Loucy (cell line): ENCODE results near the gene MYOM1.

Experiments used
- EZH2phosphoT487 ChIP-seq: fragments of 200-600 bp; IDR thresholded peaks from 2 replicates; pipeline ENCODE4 v1.6.1; 2018; ENCODE audit warnings: antibody characterized with exemption, mild to moderate bottlenecking, moderate library complexity, borderline replicate concordance
- TF ChIP-seq, protein P1 (sequence below): fragments of 200-600 bp; sonication (generic); conservative IDR thresholded peaks from 2 replicates; pipeline ENCODE4 v1.5.1; 2014; ENCODE audit warnings: mild to moderate bottlenecking, antibody characterized with exemption, low read length

DNA sequence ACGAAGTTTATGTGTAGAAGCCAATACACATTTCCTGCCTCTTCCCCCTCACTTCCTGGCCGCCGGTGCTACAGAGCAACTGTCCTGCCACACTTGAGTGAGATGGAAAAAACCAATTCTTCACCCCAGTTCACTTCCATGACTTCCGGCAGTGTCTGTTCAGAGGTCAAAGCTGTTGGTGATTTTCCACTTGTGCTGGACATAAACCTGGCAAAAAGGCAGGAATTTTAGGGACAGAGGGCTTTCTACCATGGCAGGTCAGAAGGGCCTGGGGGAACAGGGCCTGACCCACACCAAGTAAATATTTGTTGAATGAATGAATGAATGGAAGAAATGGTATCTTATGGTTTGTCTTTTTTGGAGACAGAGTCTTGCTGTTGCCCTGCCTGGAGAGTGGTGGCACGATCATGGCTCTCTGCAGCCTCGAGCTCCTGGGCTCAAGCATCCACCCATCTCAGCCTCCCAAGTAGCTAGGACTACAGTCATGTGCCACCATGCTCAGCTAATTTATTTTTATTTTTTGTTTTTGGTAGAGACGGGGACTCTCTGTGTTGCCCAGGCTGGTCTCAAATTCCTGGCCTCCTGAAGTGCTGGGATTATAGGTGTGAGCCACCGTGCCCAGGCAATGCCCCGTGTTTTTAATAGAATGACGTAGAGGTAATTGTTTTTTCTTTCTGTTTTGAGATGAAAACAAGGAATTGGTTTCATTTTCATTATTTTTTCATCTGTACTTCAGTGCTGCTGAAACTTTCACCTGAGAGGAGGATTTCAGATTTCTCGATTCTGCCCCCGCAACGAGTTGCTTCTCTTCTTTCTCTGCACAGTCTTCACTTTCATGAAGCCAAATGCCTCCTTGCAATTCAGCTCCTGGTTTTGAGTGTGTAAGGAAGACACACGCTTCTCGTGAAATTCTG, 158.8 kb downstream of the MYOM1 start:
- TF ChIP-seq, protein P1, sequence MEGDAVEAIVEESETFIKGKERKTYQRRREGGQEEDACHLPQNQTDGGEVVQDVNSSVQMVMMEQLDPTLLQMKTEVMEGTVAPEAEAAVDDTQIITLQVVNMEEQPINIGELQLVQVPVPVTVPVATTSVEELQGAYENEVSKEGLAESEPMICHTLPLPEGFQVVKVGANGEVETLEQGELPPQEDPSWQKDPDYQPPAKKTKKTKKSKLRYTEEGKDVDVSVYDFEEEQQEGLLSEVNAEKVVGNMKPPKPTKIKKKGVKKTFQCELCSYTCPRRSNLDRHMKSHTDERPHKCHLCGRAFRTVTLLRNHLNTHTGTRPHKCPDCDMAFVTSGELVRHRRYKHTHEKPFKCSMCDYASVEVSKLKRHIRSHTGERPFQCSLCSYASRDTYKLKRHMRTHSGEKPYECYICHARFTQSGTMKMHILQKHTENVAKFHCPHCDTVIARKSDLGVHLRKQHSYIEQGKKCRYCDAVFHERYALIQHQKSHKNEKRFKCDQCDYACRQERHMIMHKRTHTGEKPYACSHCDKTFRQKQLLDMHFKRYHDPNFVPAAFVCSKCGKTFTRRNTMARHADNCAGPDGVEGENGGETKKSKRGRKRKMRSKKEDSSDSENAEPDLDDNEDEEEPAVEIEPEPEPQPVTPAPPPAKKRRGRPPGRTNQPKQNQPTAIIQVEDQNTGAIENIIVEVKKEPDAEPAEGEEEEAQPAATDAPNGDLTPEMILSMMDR, result no peak
- TF ChIP-seq EZH2phosphoT487, result no peak
